ENCODE measurements around the gene EIF2S1.
A peak's percentile ranks its signal among the peaks of the same experiment; 100 is the strongest.

EIF2S1 gene

DNA sequence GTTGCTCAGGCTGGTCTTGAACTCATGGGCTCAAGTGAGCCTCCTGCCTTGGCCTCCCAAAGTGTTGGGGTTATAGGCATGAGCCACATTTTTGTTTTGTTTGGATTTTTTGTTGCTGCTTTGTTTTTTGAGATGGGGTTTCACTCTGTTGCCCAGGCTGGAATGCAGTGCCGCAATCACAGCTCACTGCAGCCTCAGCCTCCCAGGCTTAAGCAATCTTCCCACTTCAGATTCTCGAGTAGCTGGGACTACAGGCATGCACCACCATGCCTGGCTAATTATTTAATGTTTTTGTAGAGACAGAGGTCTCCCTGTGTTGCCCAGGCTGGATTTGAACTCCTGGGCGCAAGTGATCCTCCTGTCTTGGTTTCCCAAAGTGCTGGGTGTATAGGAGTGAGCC lies 57.5 kb downstream of the EIF2S1 start:
- TF ChIP-seq CTCF (conservative IDR thresholded peaks at IDR 0.05; ENCODE audit: control insufficient read depth, insufficient read depth, low read depth, low read length): no peak
- no peak for DNase-seq (ENCODE audit: low read depth)
- H3K4me3 ChIP-seq (ENCODE audit: control insufficient read depth, low read depth, low read length): no peak overlapping the region

- no peak overlapping the region for H3K4me3 ChIP-seq (ENCODE audit: control insufficient read depth, low read depth, low read length)
- TF ChIP-seq CTCF (conservative IDR thresholded peaks at IDR 0.05; ENCODE audit: control insufficient read depth, insufficient read depth, low read depth, low read length): no peak
- DNase-seq (ENCODE audit: low read depth): no peak
Observed at GRCh38 chr14:67418401-67419191, 58.5 kb downstream of the EIF2S1 start.

GRCh38 chr14:67420102-67420739 lies 60.1 kb downstream of the EIF2S1 start:
- peak; percentile 41 for TF ChIP-seq CTCF (conservative IDR thresholded peaks at IDR 0.05; ENCODE audit: control insufficient read depth, insufficient read depth, low read depth, low read length)
- no peak overlapping the region for H3K4me3 ChIP-seq (ENCODE audit: control insufficient read depth, low read depth, low read length)
- DNase-seq (ENCODE audit: low read depth): no peak

DNA sequence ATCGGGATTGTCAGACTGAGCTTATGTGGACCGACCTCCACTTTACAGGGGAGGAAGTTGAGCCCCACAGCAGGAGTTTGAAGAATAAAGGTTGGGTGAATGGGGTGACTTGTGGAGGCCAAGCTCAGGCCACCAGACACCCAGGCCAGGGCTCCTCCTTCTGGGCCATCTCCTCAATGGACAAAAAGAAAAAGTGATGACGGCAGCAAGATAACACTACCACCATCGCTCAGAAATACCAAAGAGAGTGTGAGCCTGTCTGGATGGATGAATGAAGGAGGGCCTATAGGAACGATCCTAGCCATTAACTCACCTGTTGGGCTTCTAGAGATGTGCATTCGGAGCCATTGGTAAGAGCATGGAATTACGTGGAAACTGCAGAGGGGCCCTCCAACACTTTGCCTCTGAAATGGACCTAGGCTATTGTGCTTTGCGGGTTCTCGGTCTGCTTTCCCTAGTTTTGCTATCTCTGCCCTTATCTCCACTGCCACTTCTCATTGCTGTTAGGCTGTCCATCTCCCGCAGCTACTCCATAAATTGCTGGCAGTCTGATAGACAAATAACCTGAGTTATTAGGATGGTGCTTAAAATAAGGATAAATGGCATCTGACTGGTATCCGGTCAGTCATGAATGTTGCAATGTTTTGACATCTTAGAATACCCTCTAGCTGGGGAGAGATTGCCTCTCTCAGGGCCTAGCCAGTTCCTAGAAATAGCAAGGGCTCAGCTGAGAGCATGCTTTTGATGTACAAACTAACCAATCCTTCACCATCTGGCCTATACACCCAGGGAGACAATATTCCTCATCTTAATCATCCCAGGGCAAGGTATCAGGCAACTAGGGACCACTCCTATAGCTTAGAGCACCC lies 61.5 kb downstream of the EIF2S1 start:
- no peak overlapping the region for H3K4me3 ChIP-seq (ENCODE audit: control insufficient read depth, low read depth, low read length)
- no peak for DNase-seq (ENCODE audit: low read depth)
- TF ChIP-seq CTCF (conservative IDR thresholded peaks at IDR 0.05; ENCODE audit: control insufficient read depth, insufficient read depth, low read depth, low read length): no peak

DNA sequence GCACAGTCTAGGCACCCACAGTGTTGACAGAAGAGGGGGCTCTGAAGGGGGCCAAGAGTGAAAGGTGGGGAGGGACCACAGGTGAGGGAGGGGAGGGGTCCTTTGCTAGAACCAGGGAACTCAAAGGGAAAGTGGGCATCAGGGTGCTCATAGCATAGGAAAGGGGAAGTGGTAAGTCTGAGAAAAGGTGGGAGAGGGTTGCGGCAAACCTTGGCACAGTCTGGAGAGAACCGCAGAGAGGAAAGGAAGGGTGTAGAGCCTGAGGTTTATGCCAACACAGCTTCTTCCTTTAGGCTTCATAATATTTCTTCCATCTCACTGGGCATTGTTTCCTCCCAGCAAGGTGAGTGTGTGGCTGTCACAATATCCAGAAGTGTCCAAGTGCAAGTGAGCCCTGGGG lies 63.3 kb downstream of the EIF2S1 start:
- no peak overlapping the region for H3K4me3 ChIP-seq (ENCODE audit: control insufficient read depth, low read depth, low read length)
- DNase-seq (ENCODE audit: low read depth): no peak
- TF ChIP-seq CTCF (conservative IDR thresholded peaks at IDR 0.05; ENCODE audit: control insufficient read depth, insufficient read depth, low read depth, low read length): no peak

DNA sequence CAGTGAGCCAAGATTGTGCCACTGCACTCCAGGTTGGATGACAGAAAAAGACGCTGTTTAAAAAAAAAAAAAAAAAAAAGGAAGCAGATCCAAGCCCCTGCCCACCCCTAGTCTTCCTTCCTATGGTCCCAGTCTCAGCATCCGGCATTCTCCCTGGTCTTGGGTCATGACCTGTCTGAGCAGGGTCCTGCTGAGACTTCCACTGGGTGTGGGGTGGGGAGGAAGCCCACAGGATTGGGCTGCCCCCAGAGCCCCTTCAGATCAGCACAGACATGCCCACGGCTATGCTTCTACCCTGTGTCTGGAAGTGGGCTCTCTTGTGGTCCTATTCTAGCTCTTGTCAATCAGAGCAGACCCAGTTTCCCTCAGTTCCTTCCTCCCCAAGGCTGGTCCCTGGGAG lies 64.4 kb downstream of the EIF2S1 start:
- no peak for TF ChIP-seq CTCF (conservative IDR thresholded peaks at IDR 0.05; ENCODE audit: control insufficient read depth, insufficient read depth, low read depth, low read length)
- DNase-seq (ENCODE audit: low read depth): no peak
- H3K4me3 ChIP-seq (ENCODE audit: control insufficient read depth, low read depth, low read length): no peak overlapping the region
